Smooth muscle cell (in vitro differentiated cells): ENCODE measurements around the gene CCR9. TPM values are rescaled to one million over a fixed set of nuclear protein-coding genes. Genes with fewer than 3 reads are reported as not detected.

Source experiments
- DNase-seq: peaks from one replicate; lab custom pipeline; 2025; ENCODE audit not compliant: unreplicated experiment; lab: John Stamatoyannopoulos, UW
- H2AFZ ChIP-seq: fragments of 200-600 bp; sonication (generic); 2 replicates; pipeline ENCODE4 v1.6.0; 2016; ENCODE audit warnings: antibody characterized with exemption, low read depth, mild to moderate bottlenecking
- H3F3A ChIP-seq: fragments of 200-600 bp; sonication (generic); 2 replicates; pipeline ENCODE4 v1.6.0; 2017; ENCODE audit warnings: antibody characterized with exemption, low read depth
- H3K27ac ChIP-seq: fragments of 200-600 bp; sonication (generic); 2 replicates; pipeline ENCODE4 v1.5.1; 2016; ENCODE audit warnings: low read depth, mild to moderate bottlenecking
- H3K27me3 ChIP-seq: fragments of 200-600 bp; sonication (generic); 2 replicates; pipeline ENCODE4 v1.6.1; 2016; ENCODE audit warnings: low read depth, mild to moderate bottlenecking
- H3K36me3 ChIP-seq: fragments of 200-600 bp; sonication (generic); 2 replicates; pipeline ENCODE4 v1.5.1; 2016; ENCODE audit warnings: low read depth
- H3K4me1 ChIP-seq: fragments of 200-600 bp; sonication (generic); 2 replicates; pipeline ENCODE4 v1.5.1; 2016; ENCODE audit warnings: low read depth
- H3K4me2 ChIP-seq: fragments of 200-600 bp; sonication (generic); 2 replicates; pipeline ENCODE4 v1.6.0; 2016; ENCODE audit warnings: mild to moderate bottlenecking
- H3K4me3 ChIP-seq: fragments of 200-600 bp; sonication (generic); 2 replicates; pipeline ENCODE4 v1.5.1; 2016; ENCODE audit warnings: mild to moderate bottlenecking
- H3K79me2 ChIP-seq: fragments of 200-600 bp; sonication (generic); 2 replicates; pipeline ENCODE4 v1.6.0; 2016; ENCODE audit warnings: low read depth, mild to moderate bottlenecking
- H3K9ac ChIP-seq: fragments of 200-600 bp; sonication (generic); 2 replicates; pipeline ENCODE4 v1.6.0; 2016; ENCODE audit warnings: low read depth
- H3K9me3 ChIP-seq: fragments of 200-600 bp; sonication (generic); replicated peaks from 2 replicates; pipeline ENCODE4 v1.5.1; 2016; ENCODE audit warnings: low read depth
- H4K20me1 ChIP-seq: fragments of 200-600 bp; sonication (generic); 2 replicates; pipeline ENCODE4 v1.6.0; 2016; ENCODE audit warnings: low read depth
- CTCF ChIP-seq: fragments of 200-600 bp; sonication (generic); IDR thresholded peaks from 2 replicates; pipeline ENCODE4 v1.5.1; 2017; ENCODE audit warnings: borderline replicate concordance, mild to moderate bottlenecking, antibody characterized with exemption; ENCODE audit not compliant: insufficient read depth, poor library complexity, severe bottlenecking
- WGBS: methylation state at CpG from one replicate; pipeline ENCODE4 v1.1.7; 2016; ENCODE audit warnings: low lambda C conversion rate; 5-methylcytosine and 5-hydroxymethylcytosine counted together
- polyA plus RNA-seq: library from polyadenylated mRNA; unstranded; fragments of >200 nt; fragmentation: Nextera tagmentation; extraction: Ambion mirVana; gene quantifications from 2 replicates; pipeline ENCODE4 v1.2.1, GENCODE V29; 2016
- total RNA-seq: library from RNA; depleted of rRNA; stranded (reverse); fragments of >200 nt; gene quantifications from 2 replicates; pipeline ENCODE4 v1.2.3, GENCODE V29; 2014

CCR9 gene
- total and polyA plus RNA-seq, 2 experiments from 2014 or later, result not detected

- no peak overlapping the region for H3K27ac ChIP-seq
- TF ChIP-seq CTCF, result no peak
- no peak overlapping the region for H3K9ac ChIP-seq
- WGBS, result 100% methylated on average over 1 of the region's 1 CpG
- no peaks in the 10 kb centered on the region for H3K27me3 ChIP-seq
- H2AFZ ChIP-seq, result no peak overlapping the region
- DNase-seq, result no peak
- H3K9me3 ChIP-seq, result no peaks in the 10 kb centered on the region
- H3K4me2 ChIP-seq, result no peak overlapping the region
- H3K4me1 ChIP-seq, result no peaks in the 10 kb centered on the region
- no peaks in the 10 kb centered on the region for H3F3A ChIP-seq
- no peaks in the 10 kb centered on the region for H3K36me3 ChIP-seq
- no peak overlapping the region for H3K4me3 ChIP-seq
- no peaks in the 10 kb centered on the region for H4K20me1 ChIP-seq
- no peaks in the 10 kb centered on the region for H3K79me2 ChIP-seq
These were observed 60.0 kb downstream of the CCR9 start for GRCh38 chr3:45946307-45946706.

- H3K27ac ChIP-seq, result no peak overlapping the region
- H2AFZ ChIP-seq, result no peak overlapping the region
- DNase-seq, result no peak
- no peaks in the 10 kb centered on the region for H3K9me3 ChIP-seq
- no peak for TF ChIP-seq CTCF
- no peaks in the 10 kb centered on the region for H3K79me2 ChIP-seq
- H3K36me3 ChIP-seq, result no peaks in the 10 kb centered on the region
- H3F3A ChIP-seq, result no peaks in the 10 kb centered on the region
- H3K4me3 ChIP-seq, result no peak overlapping the region
- H3K27me3 ChIP-seq, result no peaks in the 10 kb centered on the region
- H4K20me1 ChIP-seq, result no peaks in the 10 kb centered on the region
- H3K4me2 ChIP-seq, result no peak overlapping the region
- no peaks in the 10 kb centered on the region for H3K4me1 ChIP-seq
- WGBS, result 98% methylated on average over 3 of the region's 3 CpGs
- H3K9ac ChIP-seq, result no peak overlapping the region
These were observed 60.5 kb downstream of the CCR9 start for GRCh38 chr3:45946875-45947274.

GRCh38 chr3:45947361-45947760 is 61.0 kb downstream of the CCR9 start:
- no peaks in the 10 kb centered on the region for H3K79me2 ChIP-seq
- no peak overlapping the region for H3K27ac ChIP-seq
- no peaks in the 10 kb centered on the region for H3K36me3 ChIP-seq
- no peaks in the 10 kb centered on the region for H3K4me1 ChIP-seq
- peak overlapping the region; percentile 9 for H3K4me2 ChIP-seq
- 71% methylated on average over 3 of the region's 3 CpGs for WGBS
- H2AFZ ChIP-seq, result no peak overlapping the region
- no peaks in the 10 kb centered on the region for H3K27me3 ChIP-seq
- H3K9ac ChIP-seq, result no peak overlapping the region
- H3F3A ChIP-seq, result no peaks in the 10 kb centered on the region
- H3K4me3 ChIP-seq, result no peak overlapping the region
- no peaks in the 10 kb centered on the region for H3K9me3 ChIP-seq
- no peak for DNase-seq
- no peaks in the 10 kb centered on the region for H4K20me1 ChIP-seq
- TF ChIP-seq CTCF, result no peak

GRCh38 chr3:45948311-45948781 is 62.0 kb downstream of the CCR9 start:
- peak overlapping the region; percentile 4 for H3K27ac ChIP-seq
- no peak overlapping the region for H3K9ac ChIP-seq
- H3K4me2 ChIP-seq, result peak overlapping the region; percentile 24

More at GRCh38 chr3:45948311-45948781, 62.0 kb downstream of the CCR9 start:
- no peak overlapping the region for H2AFZ ChIP-seq
- no peak for TF ChIP-seq CTCF
- no peaks in the 10 kb centered on the region for H3K27me3 ChIP-seq
- H3K79me2 ChIP-seq, result no peaks in the 10 kb centered on the region
- H3K36me3 ChIP-seq, result no peaks in the 10 kb centered on the region
- H3K4me3 ChIP-seq, result no peak overlapping the region
- no peaks in the 10 kb centered on the region for H3K4me1 ChIP-seq
- 56% methylated on average over 6 of the region's 6 CpGs for WGBS
- no peak for DNase-seq
- H3F3A ChIP-seq, result no peaks in the 10 kb centered on the region
- H4K20me1 ChIP-seq, result no peaks in the 10 kb centered on the region
- H3K9me3 ChIP-seq, result no peaks in the 10 kb centered on the region
